ENCODE data around the gene SCARF2.

SCARF2 gene

DNA sequence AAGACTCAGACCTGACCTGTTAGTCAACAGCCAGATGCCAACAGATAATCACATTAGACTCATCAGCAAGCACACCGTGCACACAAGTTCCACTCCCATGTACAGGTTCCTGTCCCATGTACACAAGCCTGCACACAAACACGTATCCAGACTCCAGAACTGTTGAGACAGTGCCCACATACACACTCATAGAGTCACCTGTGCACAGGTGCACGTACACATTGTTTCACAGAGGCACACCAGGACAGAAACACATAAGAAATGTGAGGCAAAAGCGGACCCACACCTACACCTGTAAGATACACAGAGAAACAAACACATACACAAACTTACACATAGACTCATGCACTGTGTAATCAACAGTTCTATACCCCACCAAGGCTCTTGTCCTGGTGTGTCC, 46.4 kb downstream of the SCARF2 start:
- TF ChIP-seq SP1 (IDR thresholded peaks at IDR 0.05), result no peak
- TF ChIP-seq L3MBTL2 (conservative IDR thresholded peaks at IDR 0.05), result no peak
- no peak for TF ChIP-seq FOXK2 (IDR thresholded peaks at IDR 0.05)
- no peak for TF ChIP-seq BHLHE40 (IDR thresholded peaks at IDR 0.05; ENCODE audit: borderline replicate concordance)
- no peak for TF ChIP-seq HDGF (IDR thresholded peaks at IDR 0.05; ENCODE audit: borderline replicate concordance)
- no peak for TF ChIP-seq TARDBP (IDR thresholded peaks at IDR 0.05)
- no peak for TF ChIP-seq ZNF384 (IDR thresholded peaks at IDR 0.05)
- no peak for TF ChIP-seq ELF4 (IDR thresholded peaks at IDR 0.05)
- no peak for TF ChIP-seq FOXA1 (IDR thresholded peaks at IDR 0.05)
- TF ChIP-seq ARNT (IDR thresholded peaks at IDR 0.05), result no peak
- no peak for TF ChIP-seq FOXM1 (IDR thresholded peaks at IDR 0.05; ENCODE audit: borderline replicate concordance)
- no peak for TF ChIP-seq NFRKB (IDR thresholded peaks at IDR 0.05)
- TF ChIP-seq SUZ12 (IDR thresholded peaks at IDR 0.05), result no peak
- no peak for TF ChIP-seq CTBP1 (IDR thresholded peaks at IDR 0.05; ENCODE audit: borderline replicate concordance)
- TF ChIP-seq, protein P1, sequence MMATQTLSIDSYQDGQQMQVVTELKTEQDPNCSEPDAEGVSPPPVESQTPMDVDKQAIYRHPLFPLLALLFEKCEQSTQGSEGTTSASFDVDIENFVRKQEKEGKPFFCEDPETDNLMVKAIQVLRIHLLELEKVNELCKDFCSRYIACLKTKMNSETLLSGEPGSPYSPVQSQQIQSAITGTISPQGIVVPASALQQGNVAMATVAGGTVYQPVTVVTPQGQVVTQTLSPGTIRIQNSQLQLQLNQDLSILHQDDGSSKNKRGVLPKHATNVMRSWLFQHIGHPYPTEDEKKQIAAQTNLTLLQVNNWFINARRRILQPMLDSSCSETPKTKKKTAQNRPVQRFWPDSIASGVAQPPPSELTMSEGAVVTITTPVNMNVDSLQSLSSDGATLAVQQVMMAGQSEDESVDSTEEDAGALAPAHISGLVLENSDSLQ (IDR thresholded peaks at IDR 0.05), result no peak
- TF ChIP-seq LEF1 (IDR thresholded peaks at IDR 0.05; ENCODE audit: borderline replicate concordance), result no peak
- ChIA-PET CTCF (no interaction called here), POLR2A (no interaction called here)
- DNase-seq (ENCODE audit: extremely low spot score), result no peak

DNA sequence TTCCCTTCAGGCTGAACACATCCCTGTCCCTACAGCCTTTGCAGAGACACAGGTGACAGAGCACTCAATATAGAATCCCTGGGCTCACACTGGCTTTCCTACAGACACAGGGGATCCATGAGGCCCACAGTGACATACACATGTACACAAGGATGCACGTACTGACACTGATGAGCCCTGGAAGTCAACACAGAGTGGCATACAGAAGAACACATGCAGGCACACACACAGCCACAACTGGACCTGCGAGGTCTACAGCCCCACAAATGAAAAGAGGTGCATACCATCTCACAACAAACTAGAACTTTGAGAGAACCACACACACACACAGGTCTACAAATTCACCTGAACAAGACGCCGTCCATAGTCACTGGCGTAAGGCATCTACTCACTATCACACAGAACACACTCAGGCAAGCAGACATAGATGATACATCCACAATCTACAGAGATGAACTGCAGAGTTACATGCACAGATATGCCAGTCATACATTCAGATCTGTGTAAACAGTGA, 47.2 kb downstream of the SCARF2 start:
- no peak for TF ChIP-seq CTBP1 (IDR thresholded peaks at IDR 0.05; ENCODE audit: borderline replicate concordance)
- TF ChIP-seq LEF1 (IDR thresholded peaks at IDR 0.05; ENCODE audit: borderline replicate concordance), result no peak
- no peak for TF ChIP-seq BHLHE40 (IDR thresholded peaks at IDR 0.05; ENCODE audit: borderline replicate concordance)
- no peak for TF ChIP-seq NFRKB (IDR thresholded peaks at IDR 0.05)
- TF ChIP-seq ZNF384 (IDR thresholded peaks at IDR 0.05), result no peak
- no peak for TF ChIP-seq ELF4 (IDR thresholded peaks at IDR 0.05)
- no peak for TF ChIP-seq ARNT (IDR thresholded peaks at IDR 0.05)
- TF ChIP-seq HDGF (IDR thresholded peaks at IDR 0.05; ENCODE audit: borderline replicate concordance), result no peak
- ChIA-PET POLR2A (no interaction called here), CTCF (no interaction called here)
- DNase-seq (ENCODE audit: extremely low spot score), result no peak

DNA sequence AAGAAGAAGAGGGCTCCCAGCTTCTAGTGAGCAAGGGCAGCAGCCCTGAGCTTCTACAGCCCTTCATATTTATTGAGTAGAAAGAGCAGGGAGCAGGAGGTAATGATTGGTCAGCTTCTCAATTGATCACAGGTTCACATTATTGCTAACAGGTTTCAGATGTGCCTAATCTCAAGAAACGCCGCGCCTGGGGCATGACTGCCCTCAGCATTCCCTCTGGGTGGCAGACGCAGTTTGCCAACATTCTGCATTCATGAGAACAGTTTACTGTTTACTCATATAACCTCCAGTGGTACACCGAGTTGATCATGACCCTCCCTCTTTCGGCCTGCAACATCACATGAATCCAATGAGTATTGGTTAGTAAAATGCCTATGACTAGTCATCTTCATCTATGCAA, 48.3 kb downstream of the SCARF2 start:
- POLR2A ChIA-PET, result no interaction called here
- CTCF ChIA-PET, result no interaction called here
- no peak for DNase-seq (ENCODE audit: extremely low spot score)
- no peak for TF ChIP-seq TARDBP (IDR thresholded peaks at IDR 0.05)
- no peak for TF ChIP-seq SP1 (IDR thresholded peaks at IDR 0.05)
- no peak for TF ChIP-seq ZNF384 (IDR thresholded peaks at IDR 0.05)
- no peak for TF ChIP-seq BHLHE40 (IDR thresholded peaks at IDR 0.05; ENCODE audit: borderline replicate concordance)
- TF ChIP-seq, protein P1 (IDR thresholded peaks at IDR 0.05), result no peak
- no peak for TF ChIP-seq SUZ12 (IDR thresholded peaks at IDR 0.05)
- TF ChIP-seq NFRKB (IDR thresholded peaks at IDR 0.05), result no peak
- TF ChIP-seq L3MBTL2 (conservative IDR thresholded peaks at IDR 0.05), result no peak
- no peak for TF ChIP-seq FOXM1 (IDR thresholded peaks at IDR 0.05; ENCODE audit: borderline replicate concordance)
- TF ChIP-seq ELF4 (IDR thresholded peaks at IDR 0.05), result no peak
- TF ChIP-seq CTBP1 (IDR thresholded peaks at IDR 0.05; ENCODE audit: borderline replicate concordance), result no peak
- no peak for TF ChIP-seq FOXA1 (IDR thresholded peaks at IDR 0.05)

DNA sequence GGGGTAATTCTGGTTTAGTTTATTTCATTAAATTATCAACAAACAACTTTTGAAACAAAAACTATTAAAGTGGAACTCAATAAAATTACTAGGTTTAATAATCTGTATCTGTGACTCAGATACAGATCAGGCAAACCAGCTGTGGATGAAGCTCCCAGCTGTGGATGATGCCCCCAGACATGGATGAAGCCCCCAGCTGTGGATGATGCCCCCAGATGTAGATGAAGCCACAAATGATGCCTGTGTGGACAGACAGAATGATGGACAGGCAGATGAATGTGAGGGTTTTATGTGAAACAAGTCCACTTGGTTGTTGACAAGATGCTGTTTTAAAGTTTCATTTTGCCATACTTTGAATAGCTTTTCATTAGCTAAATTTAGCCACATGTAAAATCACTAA, 49.4 kb downstream of the SCARF2 start:
- DNase-seq (ENCODE audit: extremely low spot score), result no peak
- ChIA-PET CTCF (no interaction called here), POLR2A (no interaction called here)
- no peak for TF ChIP-seq NFRKB (IDR thresholded peaks at IDR 0.05)

DNA sequence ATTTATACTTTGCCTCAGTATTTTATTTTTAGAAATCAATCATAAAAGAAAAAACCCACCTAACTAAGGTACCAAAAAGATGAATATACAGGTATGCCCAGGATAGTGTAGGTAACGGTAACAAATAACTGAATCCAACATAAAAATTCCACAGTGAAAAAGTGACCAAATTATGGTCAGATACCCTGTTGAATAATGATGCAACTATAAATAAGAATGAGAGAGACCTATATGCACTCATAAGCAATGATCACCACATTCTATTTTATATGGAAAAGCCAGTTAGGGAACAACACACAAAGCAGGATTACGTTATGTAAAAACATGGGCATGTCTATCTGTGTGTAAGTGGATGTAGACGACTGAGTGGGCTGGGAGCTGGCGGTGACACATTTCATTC, 50.7 kb downstream of the SCARF2 start:
- POLR2A ChIA-PET, result no interaction called here
- CTCF ChIA-PET, result no interaction called here

DNA sequence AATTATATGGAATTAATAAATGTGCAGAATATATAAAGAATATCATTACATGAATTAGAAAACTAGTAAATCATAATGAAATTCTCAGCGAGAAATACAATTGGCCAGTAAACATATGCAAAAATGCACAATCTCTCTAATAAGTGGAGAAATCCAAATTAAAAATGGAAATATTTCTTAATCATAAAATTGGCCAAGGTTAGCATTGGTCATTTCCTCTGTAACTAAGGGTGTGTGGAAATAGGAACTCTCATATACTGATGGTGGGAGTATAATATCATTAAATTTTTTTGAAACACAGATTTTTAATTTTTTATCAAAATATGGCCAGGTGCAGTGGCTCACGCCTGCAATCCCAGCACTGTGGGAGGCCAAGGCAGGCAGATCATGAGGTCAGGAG, 51.3 kb downstream of the SCARF2 start:
- ChIA-PET POLR2A (no interaction called here), CTCF (no interaction called here)
- no peak for DNase-seq (ENCODE audit: extremely low spot score)
- TF ChIP-seq CTBP1 (IDR thresholded peaks at IDR 0.05; ENCODE audit: borderline replicate concordance), result no peak
- no peak for TF ChIP-seq ELF4 (IDR thresholded peaks at IDR 0.05)
- TF ChIP-seq FOXK2 (IDR thresholded peaks at IDR 0.05), result no peak
- TF ChIP-seq L3MBTL2 (conservative IDR thresholded peaks at IDR 0.05), result no peak
- TF ChIP-seq SUZ12 (IDR thresholded peaks at IDR 0.05), result no peak
- no peak for TF ChIP-seq BHLHE40 (IDR thresholded peaks at IDR 0.05; ENCODE audit: borderline replicate concordance)
- no peak for TF ChIP-seq NFRKB (IDR thresholded peaks at IDR 0.05)
- TF ChIP-seq LEF1 (IDR thresholded peaks at IDR 0.05; ENCODE audit: borderline replicate concordance), result no peak

More for the DNA sequence above, 50.7 kb downstream of the SCARF2 start:
- TF ChIP-seq, protein P1 (IDR thresholded peaks at IDR 0.05), result no peak
- TF ChIP-seq L3MBTL2 (conservative IDR thresholded peaks at IDR 0.05) (no peak), LEF1 (IDR thresholded peaks at IDR 0.05; ENCODE audit: borderline replicate concordance) (no peak), FOXM1 (IDR thresholded peaks at IDR 0.05; ENCODE audit: borderline replicate concordance) (no peak), FOXA1 (IDR thresholded peaks at IDR 0.05) (no peak), ARNT (IDR thresholded peaks at IDR 0.05) (no peak), FOXK2 (IDR thresholded peaks at IDR 0.05) (no peak), CTBP1 (IDR thresholded peaks at IDR 0.05; ENCODE audit: borderline replicate concordance) (no peak), ELF4 (IDR thresholded peaks at IDR 0.05) (no peak)
- no peak for DNase-seq (ENCODE audit: extremely low spot score)

DNA sequence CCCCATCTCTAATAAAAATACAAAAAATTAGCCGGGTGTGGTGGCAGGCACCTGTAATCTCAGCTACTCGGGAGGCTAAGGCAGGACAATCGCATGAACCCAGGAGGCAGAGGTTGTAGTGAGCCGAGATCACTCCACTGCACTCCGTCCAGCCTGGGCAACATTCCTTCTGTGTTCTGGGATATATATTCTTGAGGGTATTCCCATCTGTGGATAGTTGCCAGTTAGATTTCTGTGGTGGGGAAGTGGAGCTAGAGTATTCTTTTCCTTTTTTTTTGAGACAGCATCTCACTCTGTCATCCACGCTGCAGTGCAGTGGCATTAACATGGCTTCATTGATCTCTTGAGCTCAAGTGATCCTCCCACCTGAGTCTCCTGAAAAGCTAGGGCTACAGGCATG, 52.8 kb downstream of the SCARF2 start:
- DNase-seq (ENCODE audit: extremely low spot score), result no peak
- no peak for TF ChIP-seq LEF1 (IDR thresholded peaks at IDR 0.05; ENCODE audit: borderline replicate concordance)
- ChIA-PET CTCF (no interaction called here), POLR2A (no interaction called here)

Measured in HEK293T (cell line).